Measurements from ENCODE around the gene OTUB1. TPM values are rescaled to one million over a fixed set of nuclear protein-coding genes. Genes with fewer than 3 reads are reported as not detected.

OTUB1 gene
- polyA plus RNA-seq, 2 of the 4 experiments (the other 2 are of a cell fraction) = 97.4 to 113 TPM

- no peak for TF ChIP-seq ZC3H11A (IDR thresholded peaks at IDR 0.05)
Observed at GRCh38 chr11:63986156-63986931, at the start of gene OTUB1 (continued).

GRCh38 chr11:63937713-63938478, 48.3 kb upstream of the OTUB1 start:
- ATAC-seq (peak; percentile 55 to 70), DNase-seq (ENCODE audit: low read depth in 1 of 2, low spot score in 1 of 2) (peak in 1 of 2 experiments; percentile 87), FAIRE-seq (no peak)
- WGBS (ENCODE audit: missing lambda C conversion rate) = 22% methylated on average over 28 of the region's 30 CpGs
- TF ChIP-seq BHLHE40 (IDR thresholded peaks at IDR 0.05; ENCODE audit: low read depth, low read length) (peak; percentile 69), MAX (IDR thresholded peaks at IDR 0.05) (peak; percentile 66), PHF8 (IDR thresholded peaks at IDR 0.05; ENCODE audit: borderline replicate concordance, low read depth) (peak; percentile 52; the same call in 1 of the 2 replicates), RFX5 (IDR thresholded peaks at IDR 0.05) (0 out of 2 replicates have a peak, but pooled peaks have one; percentile 11), HMGXB4 (CRISPR knock-in tag; IDR thresholded peaks at IDR 0.05; ENCODE audit: borderline replicate concordance) (peak; percentile 29; the same call in 1 of the 2 replicates), USF2 (IDR thresholded peaks at IDR 0.05) (peak; percentile 82), ZFP36 (IDR thresholded peaks at IDR 0.05; ENCODE audit: borderline replicate concordance, partially characterized antibody) (no peak), E2F6 (IDR thresholded peaks at IDR 0.05; ENCODE audit: borderline replicate concordance, low read depth) (no peak)
- H3K9me3 ChIP-seq = no peaks in the 10 kb centered on the region
- H3K4me3 ChIP-seq = peak overlapping the region; percentile 82
- H3K27ac ChIP-seq = peak overlapping the region; percentile 81 to 97
- peaks cover 11% of the 10 kb centered on the region for H3K4me1 ChIP-seq
- ChIA-PET POLR2A (interaction anchor here (1.0 to 1.5 kb wide), 3 partner anchors 99 to 1096 kb away, joined by 3 to 6 read pairs (median 6); partner anchors contain the start of gene MARK2), CTCF (interaction anchor here (1.0 to 2.0 kb wide), 3 partner anchors 99 to 104 kb away, joined by 4 to 10 read pairs (median 4); partner anchors contain the start of gene MARK2)
- H3K4me2 ChIP-seq = peak overlapping the region; percentile 75

- DNase-seq (ENCODE audit: low read depth in 1 of 2, low spot score in 1 of 2) (peak; percentile 98), FAIRE-seq (no peak), ATAC-seq (peak; percentile 97)
- Histone ChIP-seq H3K9me3 (no peaks in the 10 kb centered on the region), H3K27ac (peak within 1 kb of the TSS; percentile 88 to 97), H3K4me2 (peak within 1 kb of the TSS; percentile 97), H3K4me1 (peaks cover 11% of the 10 kb centered on the region), H3K4me3 (peak within 1 kb of the TSS; percentile 82)
- WGBS (ENCODE audit: missing lambda C conversion rate) = 1% methylated on average over 24 of the region's 92 CpGs
- ChIA-PET POLR2A (interaction anchor here (0.5 to 1.5 kb wide), 5 partner anchors 63 to 1097 kb away, joined by 3 to 6 read pairs (median 3); partner anchors contain the start of genes MARK2 and STIP1), CTCF (interaction anchor here (1.0 to 2.0 kb wide), 3 partner anchors 100 to 104 kb away, joined by 4 to 10 read pairs (median 5); partner anchors contain the start of gene MARK2)
- peak; percentile 84 for TF ChIP-seq POLR2A (IDR thresholded peaks at IDR 0.05; ENCODE audit: low read length)
- no peak for TF ChIP-seq NFE2L2 (conservative IDR thresholded peaks at IDR 0.05; ENCODE audit: low read length)
- TF ChIP-seq MYC (IDR thresholded peaks at IDR 0.05; ENCODE audit: borderline replicate concordance, low read length) = 0 out of 2 replicates have a peak, but pooled peaks have one; percentile 62
- TF ChIP-seq JUN (IDR thresholded peaks at IDR 0.05) = peak in 1 of 2 experiments; percentile 54; a peak in 1 of 5 replicates
- no peak for TF ChIP-seq CBX8 (IDR thresholded peaks at IDR 0.05)
- TF ChIP-seq KDM5A (IDR thresholded peaks at IDR 0.05) = no peak
- TF ChIP-seq KDM1A (IDR thresholded peaks at IDR 0.05; ENCODE audit: low read depth) = no peak
- TF ChIP-seq NR3C1 (IDR thresholded peaks at IDR 0.05) = no peak
- TF ChIP-seq ZSCAN20 (CRISPR knock-in tag; IDR thresholded peaks at IDR 0.05) = no peak
- TF ChIP-seq E2F6 (IDR thresholded peaks at IDR 0.05; ENCODE audit: borderline replicate concordance, low read depth) = peak; percentile 82
- peak; percentile 39; the same call in 1 of the 2 replicates for TF ChIP-seq REST (IDR thresholded peaks at IDR 0.05)
- no peak for TF ChIP-seq SREBF2 (IDR thresholded peaks at IDR 0.05)
- TF ChIP-seq RNF2 (IDR thresholded peaks at IDR 0.05; ENCODE audit: borderline replicate concordance, low read depth) = no peak
Observed at GRCh38 chr11:63938479-63939396, 47.5 kb upstream of the OTUB1 start, which contains the start of gene NAA40. Gene NAA40, plus strand, starts transcription at chr11:63939002. Its CDS starts 95 bp downstream, at chr11:63939097.
